Neutrophil (primary cell): ENCODE measurements around the gene CXXC5.

Experiments used
- H3K27ac ChIP-seq: fragments of 200-600 bp; sonication (generic); 2 replicates; pipeline ENCODE4 v1.5.1; 2016; ENCODE audit warnings: mild to moderate bottlenecking, moderate library complexity
- H3K27me3 ChIP-seq: fragments of 200-600 bp; sonication (generic); 2 replicates; pipeline ENCODE4 v1.6.0; 2016; ENCODE audit warnings: mild to moderate bottlenecking
- H3K36me3 ChIP-seq: fragments of 200-600 bp; sonication (generic); 2 replicates; pipeline ENCODE4 v1.5.1; 2017
- H3K4me1 ChIP-seq, 2 experiments: fragments of 200-600 bp in 1 of 2; sonication (generic) in 1 of 2; 1 replicate in 1 of 2; 2 replicates in 1 of 2; pipeline versions ENCODE4 v1.5.1 to v1.6.1; 2013 to 2016; ENCODE audit warnings: low read depth in 1 of 2, low read length in 1 of 2, mild to moderate bottlenecking in 1 of 2, moderate library complexity in 1 of 2; ENCODE audit not compliant: control insufficient read depth in 1 of 2, insufficient read depth in 1 of 2
- H3K4me3 ChIP-seq, 2 experiments: fragments of 200-600 bp in 1 of 2; sonication (generic) in 1 of 2; 1 replicate in 1 of 2; 2 replicates in 1 of 2; pipeline ENCODE4 v1.5.1; 2013 to 2016; ENCODE audit warnings: low read depth in 1 of 2, low read length in 1 of 2, mild to moderate bottlenecking in 1 of 2, moderate library complexity in 1 of 2
- H3K9me3 ChIP-seq: fragments of 200-600 bp; sonication (generic); 2 replicates; pipeline ENCODE4 v1.5.1; 2016
- CTCF ChIP-seq: fragments of 200-600 bp; sonication (generic); IDR thresholded peaks from 2 replicates; pipeline ENCODE4 v1.5.1; 2016; ENCODE audit warnings: antibody characterized with exemption

CXXC5 gene

GRCh38 chr5:139636207-139636792 is 11.8 kb upstream of the CXXC5 start:
- H3K36me3 ChIP-seq = peaks cover 8% of the 10 kb centered on the region
- H3K27ac ChIP-seq = no peak overlapping the region
- H3K27me3 ChIP-seq = peaks cover 64% of the 10 kb centered on the region
- no peak overlapping the region for H3K4me3 ChIP-seq
- no peak for TF ChIP-seq CTCF
- no peaks in the 10 kb centered on the region for H3K9me3 ChIP-seq
- peaks cover 5 to 14% of the 10 kb centered on the region in 2 experiments for H3K4me1 ChIP-seq

GRCh38 chr5:139636975-139637408 is 11.2 kb upstream of the CXXC5 start:
- Histone ChIP-seq H3K36me3 (peaks cover 8% of the 10 kb centered on the region), H3K4me3 (no peak overlapping the region), H3K4me1 (peaks cover 5 to 14% of the 10 kb centered on the region in 2 experiments), H3K9me3 (no peaks in the 10 kb centered on the region), H3K27ac (no peak overlapping the region), H3K27me3 (peaks cover 71% of the 10 kb centered on the region)
- no peak for TF ChIP-seq CTCF

GRCh38 chr5:139637438-139638089 is 10.6 kb upstream of the CXXC5 start:
- Histone ChIP-seq H3K27ac (no peak overlapping the region), H3K27me3 (peaks cover 77% of the 10 kb centered on the region), H3K4me1 (peaks cover 5 to 14% of the 10 kb centered on the region in 2 experiments)

GRCh38 chr5:139638090-139638735 is 9.9 kb upstream of the CXXC5 start:
- TF ChIP-seq CTCF = no peak
- peaks cover 83% of the 10 kb centered on the region for H3K27me3 ChIP-seq
- no peak overlapping the region for H3K27ac ChIP-seq
- H3K4me3 ChIP-seq = no peak overlapping the region
- no peaks in the 10 kb centered on the region for H3K36me3 ChIP-seq
- H3K4me1 ChIP-seq = peaks cover 5 to 14% of the 10 kb centered on the region in 2 experiments
- H3K9me3 ChIP-seq = no peaks in the 10 kb centered on the region

More at GRCh38 chr5:139637438-139638089, 10.6 kb upstream of the CXXC5 start:
- Histone ChIP-seq H3K36me3 (peaks cover 3% of the 10 kb centered on the region), H3K9me3 (no peaks in the 10 kb centered on the region), H3K4me3 (peak overlapping the region in 1 of 2 experiments; percentile 18)
- no peak for TF ChIP-seq CTCF

- H3K27ac ChIP-seq = no peak overlapping the region
- no peaks in the 10 kb centered on the region for H3K36me3 ChIP-seq
- H3K4me3 ChIP-seq = no peak overlapping the region
- H3K27me3 ChIP-seq = peaks cover 91% of the 10 kb centered on the region
- H3K9me3 ChIP-seq = no peaks in the 10 kb centered on the region
- no peak for TF ChIP-seq CTCF
- peaks cover 5 to 14% of the 10 kb centered on the region in 2 experiments for H3K4me1 ChIP-seq
These were observed 9.2 kb upstream of the CXXC5 start for GRCh38 chr5:139638736-139639618.
